NCI-H2196 (cell line): ENCODE data around the gene AFAP1L1.
"Not testable (repeated sequence)": the region's sequence is repeated elsewhere in the genome, so short reads cannot be mapped to it uniquely, and the experiment has no call there.

Experiments used
- DNase-seq: peaks from one replicate; lab custom pipeline; 2025; ENCODE audit not compliant: unreplicated experiment; lab: John Stamatoyannopoulos, UW

The AFAP1L1 gene

DNA sequence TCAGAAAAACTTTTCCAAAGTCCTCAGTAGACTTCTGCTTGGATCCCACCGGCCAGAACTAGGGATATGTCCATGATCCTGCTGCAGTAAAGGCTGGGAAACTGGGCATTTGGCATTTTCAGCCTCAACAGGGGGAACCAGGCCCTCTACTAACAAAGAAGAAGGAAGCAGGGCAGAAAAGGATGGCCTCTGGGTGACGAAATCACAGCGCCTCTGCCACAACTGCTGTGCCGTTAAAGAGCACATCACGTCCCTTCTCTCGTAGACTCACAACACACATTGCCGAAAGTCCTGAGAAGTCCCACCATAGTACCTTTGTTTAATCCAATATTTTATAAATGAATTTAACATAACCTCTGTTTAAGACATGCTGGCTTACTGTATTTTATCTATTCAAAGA, 10.4 kb upstream of the AFAP1L1 start:
- DNase-seq = no peak

DNA sequence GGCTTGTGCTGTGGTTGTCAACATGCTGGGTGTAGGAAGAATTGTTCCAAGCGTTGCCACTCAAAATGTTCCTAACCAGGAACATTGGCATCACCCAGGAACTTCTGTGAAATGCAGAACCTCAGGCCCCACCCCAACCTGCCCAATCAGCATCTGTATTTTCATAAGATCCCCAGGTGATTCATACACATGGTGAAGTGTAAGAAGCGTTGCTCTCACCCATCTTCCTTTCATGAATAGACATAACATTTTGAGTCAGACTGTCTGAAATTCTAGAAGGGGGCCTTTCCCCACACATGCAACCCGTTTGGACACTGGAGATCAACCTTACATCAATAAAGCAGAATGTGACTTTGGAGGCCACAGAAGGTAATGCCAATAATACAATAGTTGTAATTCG, 9.3 kb upstream of the AFAP1L1 start:
- no peak for DNase-seq

DNA sequence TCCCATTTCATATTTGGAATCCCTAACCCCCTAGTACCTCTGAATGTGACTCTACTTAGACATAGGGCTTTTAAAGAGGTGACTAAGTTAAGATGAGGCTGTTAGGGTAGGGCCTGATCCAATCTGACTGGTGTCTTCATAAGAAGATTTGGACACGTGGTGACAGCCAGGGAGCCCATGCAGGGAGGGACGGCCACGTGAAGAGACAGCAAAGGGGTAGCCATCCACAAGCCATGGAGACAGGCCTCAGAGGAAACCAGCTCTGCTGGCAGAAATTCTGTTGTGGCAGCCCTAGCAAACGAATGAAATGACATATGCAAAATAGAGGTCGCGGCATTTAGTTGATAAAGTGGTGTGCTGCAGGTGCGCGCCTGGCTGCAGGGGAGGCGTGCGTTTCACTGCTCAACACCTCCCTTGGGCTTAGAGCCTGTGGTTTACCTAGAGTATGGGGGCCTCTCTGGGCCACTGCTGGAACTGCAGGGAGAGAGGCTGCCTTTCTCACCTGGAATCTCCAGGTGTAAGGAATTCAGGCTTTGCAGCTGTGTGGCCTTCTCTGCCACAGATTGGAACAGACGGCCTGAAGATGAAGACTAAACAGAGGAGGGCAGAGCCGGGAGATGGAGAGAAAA, 7.1 kb upstream of the AFAP1L1 start:
- peak; percentile 64 for DNase-seq

DNA sequence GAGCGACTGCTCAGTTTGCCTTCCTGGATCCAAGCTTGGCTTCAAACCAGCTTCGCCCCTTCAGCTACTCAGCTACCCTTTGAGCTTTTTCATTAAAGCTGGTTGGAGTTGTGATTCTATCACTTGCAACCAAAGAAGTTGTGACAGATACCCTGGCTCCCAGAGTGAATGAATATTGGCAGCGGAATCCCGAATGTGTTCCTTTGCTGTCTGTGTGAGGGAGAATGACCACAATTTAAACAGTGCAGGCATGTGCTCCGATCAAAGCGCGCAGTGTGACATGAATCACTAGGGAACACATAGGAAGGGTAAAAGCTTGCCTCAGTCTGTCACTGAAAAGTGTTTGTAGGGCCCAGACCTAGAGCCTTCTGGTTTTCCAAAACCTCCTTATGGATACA, 6.6 kb upstream of the AFAP1L1 start:
- DNase-seq = no peak

DNA sequence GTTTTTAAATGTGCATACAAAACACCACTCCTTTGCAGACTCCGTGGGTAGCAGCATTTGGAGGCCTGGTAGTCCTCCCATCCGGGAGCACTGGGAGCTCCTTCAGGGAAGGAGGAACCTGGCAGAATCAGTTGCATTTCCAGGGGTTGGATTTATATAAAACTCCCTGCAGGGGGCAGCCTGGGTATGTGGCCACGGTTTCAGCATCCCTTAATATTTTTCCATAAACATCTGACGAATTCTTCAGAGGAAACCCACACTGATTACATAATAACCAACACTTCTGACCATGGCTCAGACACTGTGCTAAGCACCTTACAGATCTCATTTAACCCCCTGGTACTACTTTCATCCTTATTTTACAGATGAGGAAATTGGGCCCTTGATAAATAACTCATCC, 6.1 kb upstream of the AFAP1L1 start:
- no peak for DNase-seq

DNA sequence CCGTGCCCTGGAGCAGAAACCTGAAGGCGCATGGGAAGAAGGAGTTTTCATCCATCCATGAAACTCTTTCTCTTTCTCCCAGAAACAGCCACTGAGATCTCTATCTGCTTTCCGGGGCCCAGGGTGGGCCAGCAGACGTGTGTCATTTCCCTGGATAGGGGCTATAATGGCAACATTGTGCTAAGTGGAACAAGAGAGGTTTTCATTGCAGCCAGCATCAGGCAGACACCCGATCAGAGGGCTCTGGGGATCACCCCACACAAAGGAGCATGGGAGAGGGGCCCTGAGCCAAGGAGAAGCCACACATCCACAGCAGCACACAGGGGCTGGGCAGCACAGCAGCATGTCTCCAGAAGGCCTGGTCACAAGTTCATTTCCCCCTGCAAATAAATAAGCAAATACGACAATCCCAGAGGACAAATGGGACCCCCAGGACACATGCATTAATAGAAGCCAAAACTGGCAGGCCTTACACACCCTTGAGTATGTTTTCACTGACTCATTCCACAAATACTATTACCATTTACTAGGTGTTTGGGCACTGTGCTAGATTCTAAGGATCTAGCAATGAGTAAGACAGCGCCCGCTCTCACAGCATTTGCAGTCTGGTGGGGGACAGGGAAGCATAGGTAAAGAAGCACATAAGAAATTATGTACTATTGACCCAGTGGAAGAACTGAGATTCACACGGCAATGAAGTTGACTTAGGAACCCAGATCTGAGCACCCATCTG, 4.3 kb upstream of the AFAP1L1 start:
- no peak for DNase-seq

DNA sequence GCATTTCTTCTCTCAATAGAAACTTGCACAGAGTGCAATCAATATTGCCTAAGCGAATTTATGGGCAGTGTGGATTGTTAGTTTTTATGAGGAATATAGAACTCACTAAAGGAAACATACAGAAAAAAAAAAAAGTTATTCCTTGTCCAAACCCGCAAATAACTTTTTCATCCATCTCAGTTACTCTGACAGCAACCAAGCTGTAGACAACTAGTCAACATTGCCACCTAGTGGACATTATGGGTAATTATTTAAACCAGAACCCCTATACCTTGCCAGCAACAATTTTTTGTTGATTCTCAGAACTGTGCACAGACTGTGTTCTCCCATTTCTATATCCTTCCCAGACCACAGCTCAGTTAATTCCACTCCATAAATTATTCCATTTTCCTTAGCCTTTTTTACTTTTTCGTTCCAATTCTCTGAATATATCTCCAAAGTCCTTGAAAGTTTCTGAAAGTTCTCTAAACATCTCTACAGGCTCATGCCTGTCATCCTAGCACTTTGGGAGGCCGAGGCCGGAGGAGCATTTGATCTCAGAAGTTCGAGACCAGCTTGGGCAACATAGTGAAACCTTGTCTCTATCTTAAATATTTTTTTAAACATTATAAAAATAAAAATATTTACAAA, 2.6 kb upstream of the AFAP1L1 start:
- peak; percentile 60 for DNase-seq

DNA sequence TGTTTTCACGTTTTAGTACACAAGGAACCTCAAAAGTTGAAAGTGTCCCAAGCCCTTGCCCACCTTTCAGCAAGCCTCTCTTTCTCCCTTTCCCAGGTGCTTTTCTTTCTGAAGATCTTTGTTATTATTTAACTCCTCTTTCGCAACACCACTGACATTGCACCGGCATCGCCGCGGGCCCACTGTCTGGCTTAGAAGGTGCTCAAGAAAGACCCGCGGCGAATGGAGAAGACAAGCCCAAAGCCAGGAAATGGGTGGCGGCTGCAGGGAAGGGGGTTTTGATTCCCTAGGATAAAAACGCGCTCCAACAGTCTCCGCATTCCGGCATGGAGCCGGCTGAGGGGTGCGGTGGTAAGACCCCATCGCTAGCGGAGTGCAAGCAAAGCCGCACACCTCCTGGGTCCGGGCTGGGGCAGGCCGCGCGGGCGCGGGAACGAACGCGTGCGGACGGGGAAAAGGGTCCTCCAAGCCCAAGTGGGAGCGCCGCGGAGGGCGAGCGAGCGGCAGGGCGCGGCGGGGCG, 404 bp upstream of the AFAP1L1 start:
- no peak for DNase-seq

DNA sequence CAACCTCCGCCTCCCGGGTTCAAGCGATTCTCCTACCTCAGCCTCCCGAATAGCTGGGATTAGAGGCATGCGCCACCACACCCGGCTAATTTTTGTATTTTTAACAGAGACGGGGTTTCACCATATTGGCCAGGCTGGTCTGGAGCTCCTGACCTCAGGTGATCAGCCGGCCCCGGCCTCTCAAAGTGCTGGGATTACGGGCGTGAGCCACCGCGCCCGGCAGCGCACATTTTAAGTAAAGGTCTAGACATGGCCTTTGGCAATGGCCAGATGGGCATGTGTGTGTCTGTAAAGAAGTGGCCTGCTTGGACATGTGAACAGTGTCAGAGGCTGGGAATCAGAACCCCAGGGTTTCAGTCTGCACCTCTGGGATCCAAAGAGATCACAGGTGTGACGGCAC, 1.1 kb downstream of the AFAP1L1 start:
- not testable (repeated sequence) for DNase-seq

DNA sequence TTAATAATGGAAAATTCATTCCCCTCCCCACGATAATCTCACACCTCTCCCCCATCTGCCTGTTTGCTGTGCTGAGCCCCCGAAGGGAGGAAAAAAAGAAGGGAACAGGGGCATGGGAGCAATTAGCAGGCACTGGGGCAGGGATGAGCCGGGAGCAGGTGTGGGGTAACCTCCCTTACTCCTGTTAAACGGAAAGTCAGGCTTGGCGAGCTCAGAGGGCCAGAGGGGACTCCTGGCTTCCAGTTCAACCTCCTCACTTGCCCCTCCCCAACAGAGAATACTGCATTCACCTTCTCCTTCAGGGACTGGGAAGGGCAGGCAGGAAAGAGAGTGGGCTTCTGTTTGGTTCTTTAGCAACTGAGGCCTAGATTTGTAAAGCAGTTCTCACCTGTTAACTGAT, 1.6 kb downstream of the AFAP1L1 start:
- DNase-seq = no peak

DNA sequence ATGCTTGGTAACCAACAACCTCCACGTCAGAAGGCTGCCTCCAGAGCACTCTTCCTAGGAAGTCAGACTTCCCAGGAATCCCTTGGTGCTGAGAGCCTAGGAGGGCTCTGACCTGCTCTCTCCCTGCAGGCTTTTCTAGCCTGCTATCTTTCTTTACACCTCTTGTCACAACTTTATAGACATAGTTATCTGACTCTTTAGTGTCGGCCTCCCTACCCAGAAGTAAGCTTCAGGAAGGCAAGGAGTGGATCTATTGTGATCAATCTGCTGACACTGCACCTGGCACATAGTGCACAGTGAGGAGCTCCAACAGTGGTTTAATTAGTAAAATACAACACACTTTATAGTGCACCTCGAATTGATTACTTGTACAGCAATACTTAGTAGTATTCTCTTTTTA, 2.3 kb downstream of the AFAP1L1 start:
- DNase-seq = no peak

DNA sequence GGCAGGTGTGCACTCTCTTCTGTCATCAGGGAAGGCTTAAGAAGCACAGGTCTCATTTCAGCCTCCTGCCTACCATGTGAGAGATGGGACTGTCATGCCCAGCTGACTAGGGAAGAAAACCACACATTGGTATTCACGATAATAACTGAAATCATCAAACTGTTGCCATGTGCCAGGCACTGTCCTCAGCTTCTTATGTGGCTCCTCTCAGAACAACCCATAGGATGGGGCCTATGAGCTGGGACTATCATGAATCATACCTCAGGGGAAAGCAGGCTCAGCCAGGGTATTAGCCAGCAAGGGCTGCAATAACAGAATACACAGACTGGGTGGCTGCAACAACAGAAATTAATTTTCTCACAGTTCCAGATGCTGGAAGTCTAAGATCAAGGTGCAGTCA, 3.3 kb downstream of the AFAP1L1 start:
- DNase-seq = no peak

DNA sequence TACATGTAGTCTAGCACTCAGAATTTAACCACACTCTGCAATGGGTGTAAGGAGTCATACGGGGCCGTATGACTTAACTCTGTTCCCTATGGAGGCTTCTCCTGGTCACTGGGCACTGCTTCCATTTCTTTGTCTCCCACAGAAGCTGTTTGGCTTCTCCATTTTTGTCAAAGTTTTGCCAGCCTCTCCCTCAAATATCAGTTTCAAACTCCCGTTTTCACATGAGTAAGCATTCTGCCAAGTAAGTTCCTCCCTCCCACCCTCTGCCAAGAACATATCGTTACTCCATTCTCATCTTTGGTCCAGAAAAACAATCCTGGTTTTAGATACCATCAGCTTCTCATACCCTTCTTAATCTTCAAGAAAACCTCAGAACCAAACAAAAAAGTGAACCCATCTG, 6.1 kb downstream of the AFAP1L1 start:
- no peak for DNase-seq

DNA sequence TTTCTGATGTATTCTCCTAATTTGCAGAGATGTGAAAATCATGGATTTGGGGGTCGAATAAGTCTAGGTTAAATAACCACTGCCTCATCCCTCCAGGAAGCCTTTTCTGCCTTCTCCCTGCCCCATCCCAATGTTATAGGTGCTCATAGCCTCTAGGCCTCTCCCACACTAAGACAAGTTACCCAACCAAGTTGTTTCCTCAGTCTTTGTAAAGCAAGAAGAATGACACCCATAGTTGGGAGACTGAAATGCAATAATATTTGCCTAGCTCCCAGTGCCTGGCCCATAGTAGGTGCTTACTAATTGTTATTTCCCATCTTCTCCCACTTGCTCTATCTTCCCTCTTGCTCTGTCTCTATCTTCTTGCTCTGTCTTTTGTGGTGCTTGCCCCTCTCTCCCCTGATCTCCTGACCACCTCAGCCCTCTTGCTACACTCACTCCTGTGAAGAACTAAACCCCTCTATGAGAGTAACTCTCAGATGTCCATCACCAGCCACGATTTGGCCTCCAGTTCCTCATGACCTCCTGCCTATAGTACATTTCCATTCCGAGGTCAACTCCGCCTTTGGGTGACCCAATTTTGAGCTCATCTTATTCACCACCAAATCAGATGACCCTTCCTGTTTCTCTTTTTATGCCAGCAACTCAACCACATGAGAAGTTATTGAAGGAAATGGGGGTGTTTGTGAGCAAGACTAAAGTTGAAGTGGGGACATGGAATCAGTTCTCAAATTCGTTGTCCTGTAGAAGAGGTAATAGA, 7.0 kb downstream of the AFAP1L1 start:
- no peak for DNase-seq

DNA sequence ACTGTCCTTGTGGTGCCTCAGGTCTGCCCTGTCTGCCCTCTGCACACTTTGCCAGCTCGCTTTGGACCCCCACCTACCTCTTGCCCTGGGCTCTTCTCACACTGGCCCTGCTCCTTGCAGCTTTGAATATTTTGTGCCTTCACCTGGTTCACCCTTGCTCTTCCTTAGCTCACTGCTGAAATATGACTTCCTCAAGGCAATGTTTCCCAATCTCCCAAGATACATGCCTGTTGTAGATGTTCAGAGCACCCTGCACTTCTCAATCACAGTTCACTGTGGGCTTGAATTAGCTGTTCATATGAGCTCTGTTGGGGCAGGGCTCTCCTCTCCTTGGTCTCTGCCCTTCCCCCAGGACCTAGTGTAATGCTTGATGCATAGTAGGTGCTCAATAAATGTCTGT, 8.0 kb downstream of the AFAP1L1 start:
- DNase-seq = no peak

DNA sequence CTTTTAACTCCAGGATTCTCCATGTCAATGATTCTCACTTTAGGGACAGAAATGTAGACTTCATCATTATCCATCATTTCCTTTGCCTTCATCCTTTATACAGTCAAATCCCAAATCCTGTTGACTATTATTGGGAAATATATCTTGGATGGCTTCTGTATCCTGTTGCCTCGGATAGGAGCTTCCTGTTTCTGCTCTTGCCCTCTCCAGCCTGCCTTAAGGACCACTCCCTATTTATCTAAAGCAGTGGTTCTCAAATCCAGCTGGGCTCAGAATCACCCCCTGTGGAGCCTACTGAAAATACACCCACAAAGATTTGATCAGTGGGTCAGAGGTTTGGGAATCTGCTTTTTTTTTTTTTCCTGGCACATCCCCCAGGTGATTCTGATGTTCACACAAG, 8.5 kb downstream of the AFAP1L1 start:
- DNase-seq = no peak

DNA sequence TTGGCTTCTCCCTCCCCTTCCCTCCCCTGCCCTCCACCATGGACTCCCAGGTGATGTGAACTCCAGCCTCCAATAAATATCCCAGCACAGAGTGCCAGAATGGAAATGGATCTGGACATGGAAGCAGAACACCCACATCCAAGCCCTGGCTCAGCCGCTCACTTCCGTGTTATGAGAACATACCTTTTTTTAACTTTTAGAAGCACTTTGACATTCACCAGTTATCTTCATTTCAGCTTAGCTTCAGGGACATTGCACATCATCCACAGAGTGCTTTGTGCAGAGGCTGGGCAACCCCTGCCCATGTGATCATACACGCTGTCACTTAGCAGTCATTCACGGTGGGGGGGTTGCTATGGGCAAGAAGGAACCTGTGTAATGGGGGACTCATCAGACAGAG, 9.1 kb downstream of the AFAP1L1 start:
- DNase-seq = no peak

DNA sequence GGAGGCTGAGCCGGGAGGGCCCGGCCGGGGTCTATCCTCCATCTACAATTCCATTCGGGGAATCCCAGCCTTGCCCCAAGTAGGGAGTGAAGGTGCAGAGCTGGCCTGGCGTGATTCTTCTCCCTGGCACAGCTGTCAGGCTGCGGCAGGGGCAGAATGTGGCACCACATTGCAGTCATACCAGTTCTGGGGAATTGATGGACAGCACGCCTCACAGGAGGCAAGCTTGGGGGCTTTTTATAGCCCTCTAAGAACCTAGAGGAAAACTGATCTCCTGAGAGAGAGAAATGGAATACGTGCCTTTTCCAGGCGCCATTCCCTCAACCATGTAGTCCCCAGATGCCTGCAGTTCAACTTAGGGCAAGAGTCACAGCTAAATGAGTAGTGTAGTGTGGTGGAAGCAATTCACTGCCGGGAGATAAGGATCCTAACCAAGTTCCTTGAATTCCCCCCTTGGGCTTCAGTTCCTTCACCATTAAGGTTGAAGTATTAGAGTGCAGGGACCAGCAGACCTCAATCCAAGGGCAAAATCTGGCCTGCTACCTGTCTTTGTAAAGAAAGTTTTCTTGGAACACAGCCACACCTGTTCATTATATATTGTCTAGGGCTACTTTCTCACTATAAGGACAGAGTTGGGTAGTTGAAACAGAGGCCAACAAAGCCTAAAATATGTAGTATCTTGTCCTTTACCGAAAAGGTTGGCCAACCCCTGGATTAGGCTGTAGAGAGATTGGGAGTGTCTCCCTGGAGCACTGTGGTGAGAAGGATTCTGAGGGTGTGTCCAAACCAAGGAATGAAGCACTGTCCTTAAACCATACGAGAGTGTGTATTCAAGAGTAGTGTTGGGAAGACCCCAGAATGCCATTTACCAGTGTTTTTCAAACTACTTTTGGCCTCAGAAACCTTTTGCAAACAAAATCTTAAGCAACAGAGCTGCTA, 10.6 kb downstream of the AFAP1L1 start:
- no peak for DNase-seq

DNA sequence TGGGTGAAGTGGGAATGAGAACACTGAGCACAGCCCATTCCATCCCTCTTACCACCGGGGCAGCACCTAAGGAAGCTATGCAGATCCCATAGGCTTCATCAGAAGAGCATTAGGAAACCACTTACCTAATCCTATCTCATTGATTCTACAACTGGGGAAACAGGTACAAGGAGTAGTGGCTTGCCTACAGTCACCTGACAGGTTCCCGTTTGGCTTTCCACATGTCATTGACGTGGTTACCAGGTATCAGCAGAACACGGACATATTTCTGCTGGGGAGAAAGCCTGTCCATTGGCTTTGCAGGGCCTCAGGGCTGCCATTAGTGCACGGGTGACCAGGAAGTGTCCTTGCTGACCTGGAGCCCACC, 11.3 kb downstream of the AFAP1L1 start:
- no peak for DNase-seq

DNA sequence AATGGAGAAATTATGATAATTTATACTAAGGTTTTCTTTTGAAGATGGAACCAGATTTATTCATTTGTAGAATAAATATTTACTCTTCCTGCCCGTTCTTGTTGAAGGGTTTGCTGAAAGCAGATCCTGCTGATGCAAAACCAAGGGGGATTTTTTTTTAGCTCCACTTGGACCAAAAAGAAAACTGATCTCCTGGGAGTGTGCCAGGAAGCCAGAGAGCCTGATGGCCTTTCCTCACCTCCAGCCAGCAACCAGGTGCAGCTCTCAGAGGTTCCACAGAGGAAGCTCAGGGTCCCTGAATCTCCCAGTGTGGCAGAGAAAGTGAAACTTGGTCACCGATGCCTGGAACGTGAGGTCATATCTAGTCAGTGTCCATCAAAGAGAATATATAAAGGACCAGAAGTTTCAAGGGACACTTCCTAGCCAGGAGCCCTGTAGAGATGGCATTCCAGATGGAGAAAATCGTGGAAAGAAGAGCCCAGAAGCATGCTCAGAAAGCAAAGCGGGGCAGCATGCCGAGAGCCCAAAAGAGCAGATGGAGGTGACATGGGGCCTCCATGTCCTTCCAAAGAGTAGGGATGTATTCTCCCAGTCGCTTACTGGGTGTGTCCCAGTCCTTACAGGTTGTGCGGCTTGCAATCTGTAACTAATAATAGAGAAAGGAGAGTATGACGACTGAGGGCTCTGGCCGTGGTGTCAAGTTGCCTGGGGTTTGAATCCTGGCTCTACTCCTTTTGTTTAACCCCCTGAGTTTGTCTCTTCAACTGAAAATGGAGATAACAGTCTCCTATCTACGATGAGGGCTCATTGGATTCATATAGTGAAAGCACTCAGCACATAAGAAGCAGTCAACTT, 12.2 kb downstream of the AFAP1L1 start:
- DNase-seq = peak; percentile 62
